Pons (tissue), 1 donor: ENCODE data around the gene TESK1.
A peak's percentile ranks its signal among the peaks of the same experiment; 100 is the strongest.

ENCODE experiments used
- DNase-seq: peaks from one replicate; pipeline ENCODE4 v3.0.0-alpha.2; 2016; ENCODE audit warnings: low spot score

TESK1 gene

GRCh38 chr9:35646533-35647265, 41.6 kb downstream of the TESK1 start:
- DNase-seq: peak; percentile 85

GRCh38 chr9:35649431-35650340, 44.6 kb downstream of the TESK1 start:
- no peak for DNase-seq

GRCh38 chr9:35650341-35651158, 45.5 kb downstream of the TESK1 start, which contains the start of gene SIT1:
TSS of gene SIT1 (minus strand) at chr9:35650931. CDS start at chr9:35650853, 78 bp downstream.
- no peak for DNase-seq

- no peak for DNase-seq
Measured at GRCh38 chr9:35651956-35652828, 47.1 kb downstream of the TESK1 start.

GRCh38 chr9:35652829-35653209, 47.8 kb downstream of the TESK1 start:
- DNase-seq: no peak

- no peak for DNase-seq
Measured at GRCh38 chr9:35653611-35654010, 48.5 kb downstream of the TESK1 start.

- no peak for DNase-seq
Measured at GRCh38 chr9:35656348-35656747, 51.3 kb downstream of the TESK1 start.

- peak; percentile 66 for DNase-seq
Measured at GRCh38 chr9:35656831-35657545, 51.9 kb downstream of the TESK1 start.

- DNase-seq: peak; percentile 100
Measured at GRCh38 chr9:35657546-35658136, 52.6 kb downstream of the TESK1 start, which contains the start of gene RMRP. TSS of gene RMRP (minus strand) at chr9:35658019.

GRCh38 chr9:35658137-35658967, 53.3 kb downstream of the TESK1 start, which contains the start of gene CCDC107:
TSS of gene CCDC107 (plus strand) at chr9:35658292. CDS start at chr9:35658380, 88 bp downstream.
- no peak for DNase-seq

- DNase-seq: no peak
Measured at GRCh38 chr9:35658968-35659220, 53.8 kb downstream of the TESK1 start.

- DNase-seq: no peak
Measured at GRCh38 chr9:35659340-35659739, 54.3 kb downstream of the TESK1 start.
